OCI-LY7 (cell line): Measurements from ENCODE around the gene NF2. TPM values are rescaled to one million over a fixed set of nuclear protein-coding genes. Genes with fewer than 3 reads are reported as not detected.
A peak's percentile ranks its signal among the peaks of the same experiment; 100 is the strongest.

Experiments
- BruUV-seq: library from RNA; stranded (reverse); fragments of 400-500 nt; replicated peaks from 2 replicates; lab custom pipeline; 2021; lab: Mats Ljungman, UMichigan
- CTCF ChIA-PET: fragments of 300-600 bp; sonication (Branson Sonifier 250); formaldehyde crosslinking; loops from one replicate; lab custom pipeline; 2022; ENCODE audit warnings: antibody characterized with exemption; ENCODE audit not compliant: unreplicated experiment; lab: Charles Lee
- POLR2A ChIA-PET: fragments of 300-600 bp; sonication (Branson Sonifier 250); formaldehyde crosslinking; loops from one replicate; lab custom pipeline; 2022; ENCODE audit warnings: antibody characterized with exemption; lab: Charles Lee
- DNase-seq: peaks from one replicate; pipeline ENCODE4 v3.0.0-alpha.2; 2015; ENCODE audit warnings: low spot score
- H2AFZ ChIP-seq: fragments of 200-600 bp; sonication (generic), shearing (Covaris generic); 2 replicates; pipeline ENCODE4 v1.6.1; 2014; ENCODE audit warnings: mild to moderate bottlenecking, antibody characterized with exemption, low read length, moderate library complexity
- H3K27ac ChIP-seq: fragments of 200-600 bp; sonication (generic); 2 replicates; pipeline ENCODE4 v1.5.1; 2014; ENCODE audit warnings: mixed run types, low read depth, mild to moderate bottlenecking, moderate library complexity, low read length, inconsistent platforms; ENCODE audit not compliant: poor library complexity, severe bottlenecking
- H3K36me3 ChIP-seq: fragments of 200-600 bp; sonication (generic); 2 replicates; pipeline ENCODE4 v1.6.1; 2014; ENCODE audit warnings: mild to moderate bottlenecking, antibody characterized with exemption, low read length, moderate library complexity, mixed read lengths; ENCODE audit not compliant: insufficient read depth
- H3K4me1 ChIP-seq: fragments of 200-600 bp; sonication (generic); 2 replicates; pipeline ENCODE4 v1.5.1; 2014; ENCODE audit warnings: mild to moderate bottlenecking, low read length; ENCODE audit not compliant: insufficient read depth, poor library complexity, severe bottlenecking
- H3K4me2 ChIP-seq: fragments of 200-600 bp; sonication (generic); 2 replicates; pipeline ENCODE4 v1.6.1; 2014; ENCODE audit warnings: mild to moderate bottlenecking, low read length
- H3K4me3 ChIP-seq: fragments of 200-600 bp; sonication (generic); 2 replicates; pipeline ENCODE4 v1.5.1; 2014; ENCODE audit warnings: mild to moderate bottlenecking, low read depth, low read length; ENCODE audit not compliant: poor library complexity, severe bottlenecking
- H3K79me2 ChIP-seq: fragments of 200-600 bp; sonication (generic); 2 replicates; pipeline ENCODE4 v1.6.1; 2016; ENCODE audit warnings: low read depth, mild to moderate bottlenecking, low read length, moderate library complexity, mixed read lengths; ENCODE audit not compliant: insufficient read depth
- H3K9me2 ChIP-seq: fragments of 200-600 bp; sonication (generic); 2 replicates; pipeline ENCODE4 v1.6.1; 2016; ENCODE audit warnings: mild to moderate bottlenecking, low read length, mixed read lengths; ENCODE audit not compliant: insufficient read depth
- H3K9me3 ChIP-seq: fragments of 200-600 bp; sonication (generic); 2 replicates; pipeline ENCODE4 v1.6.1; 2014; ENCODE audit warnings: mild to moderate bottlenecking, mixed run types, low read length, mixed read lengths
- H4K20me1 ChIP-seq: fragments of 200-600 bp; sonication (generic); 2 replicates; pipeline ENCODE4 v1.6.1; 2014; ENCODE audit warnings: mild to moderate bottlenecking, antibody characterized with exemption, low read length, moderate library complexity, mixed read lengths; ENCODE audit not compliant: insufficient read depth
- CTCF ChIP-seq: fragments of 200-600 bp; sonication (generic); conservative IDR thresholded peaks from 2 replicates; pipeline ENCODE4 v1.5.1; 2014; ENCODE audit warnings: mild to moderate bottlenecking, antibody characterized with exemption, low read length, moderate library complexity, mixed read lengths
- EZH2phosphoT487 ChIP-seq: fragments of 200-600 bp; sonication (generic); IDR thresholded peaks from 2 replicates; pipeline ENCODE4 v1.6.1; 2018; ENCODE audit warnings: low read depth, borderline replicate concordance, mild to moderate bottlenecking, mixed run types, antibody characterized with exemption, low read length, moderate library complexity, mixed read lengths
- intact Hi-C: fragments of 100-400 bp; cut with micrococcal nuclease; formaldehyde crosslinking; loops from one replicate; pipeline ENCODE4 v1.10.0; 2022; ENCODE audit not compliant: unreplicated experiment
- total RNA-seq, 2 experiments: library from RNA; depleted of rRNA in 1 of 2; stranded (reverse); fragments of >200 nt in 1 of 2; shearing (Covaris generic) in 1 of 2; gene quantifications; 2 replicates each; pipeline ENCODE4 v1.2.3, GENCODE V29; 2014 to 2022

Gene NF2
- total RNA-seq, 2 experiments from 2014 or later, result 22.2 to 34.8 TPM

DNA sequence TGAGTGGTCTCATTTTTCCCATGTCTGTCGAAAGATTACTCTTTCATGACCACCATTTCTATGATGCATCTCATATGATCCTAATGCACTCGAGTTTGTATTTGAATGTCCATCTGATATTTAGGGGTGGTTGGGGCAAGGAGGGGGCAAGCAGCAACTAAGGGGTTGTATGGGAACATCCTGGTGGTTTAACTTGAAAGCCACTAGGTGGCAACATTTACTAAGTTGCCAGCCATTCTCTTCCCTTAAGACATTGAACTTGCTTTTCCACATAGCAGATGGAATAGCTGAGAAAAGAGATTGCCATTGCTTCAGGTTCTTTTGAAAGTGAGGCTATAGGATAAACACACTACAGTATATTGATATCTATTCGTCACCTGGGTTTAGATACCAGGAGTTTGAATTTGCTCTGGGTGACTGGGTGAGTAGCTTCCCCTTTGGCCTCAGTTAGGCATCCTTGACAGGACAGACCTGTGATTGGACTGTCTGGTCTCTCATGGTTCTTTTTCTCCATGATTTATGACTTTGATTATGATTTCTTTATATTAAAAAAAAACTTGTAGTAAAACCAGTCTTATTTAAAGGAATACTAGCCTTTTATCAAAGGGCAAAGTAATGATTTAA lies 32.4 kb downstream of the NF2 start:
- TF ChIP-seq CTCF, result peak; percentile 92
- no peak for TF ChIP-seq EZH2phosphoT487
- Histone ChIP-seq H3K36me3 (peaks cover 20% of the 10 kb centered on the region), H2AFZ (no peak overlapping the region), H3K4me3 (no peak overlapping the region), H3K9me3 (no peaks in the 10 kb centered on the region), H3K4me1 (no peaks in the 10 kb centered on the region), H3K4me2 (no peak overlapping the region), H3K79me2 (no peaks in the 10 kb centered on the region), H4K20me1 (no peaks in the 10 kb centered on the region), H3K27ac (no peak overlapping the region), H3K9me2 (no peaks in the 10 kb centered on the region)
- POLR2A ChIA-PET, result interaction anchor here (1.2 kb wide), 1 partner anchor 368 kb away, joined by 3 read pairs; no protein-coding TSS in a partner anchor
- intact Hi-C loops, result loop anchor here (2.0 to 5.0 kb wide), 2 partner anchors 371 to 453 kb away; no protein-coding TSS in a partner anchor
- peak; percentile 58 for DNase-seq
- no TSS peak for BruUV-seq
- CTCF ChIA-PET, result interaction anchor here (0.6 to 1.1 kb wide), 2 partner anchors 9 to 453 kb away, joined by 3 read pairs; no protein-coding TSS in a partner anchor

DNA sequence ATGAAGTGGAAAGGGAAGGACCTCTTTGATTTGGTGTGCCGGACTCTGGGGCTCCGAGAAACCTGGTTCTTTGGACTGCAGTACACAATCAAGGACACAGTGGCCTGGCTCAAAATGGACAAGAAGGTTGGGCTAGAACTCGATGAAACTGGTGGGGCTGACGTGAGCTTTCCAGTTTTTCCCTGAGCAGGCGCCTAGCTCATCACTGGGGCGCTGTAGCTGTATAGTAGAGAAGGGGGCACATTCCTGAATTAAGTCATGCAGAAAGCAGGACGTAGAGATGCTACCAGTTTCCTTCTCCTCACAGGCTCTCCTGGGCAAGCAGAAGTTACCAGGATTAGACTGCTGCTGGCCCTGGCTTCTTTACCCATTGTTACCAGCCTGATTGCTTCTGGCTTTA lies 33.3 kb downstream of the NF2 start:
- intact Hi-C loops, result loop anchor here (5.0 kb wide), 1 partner anchor 371 kb away; no protein-coding TSS in a partner anchor
- H3K9me2 ChIP-seq, result no peaks in the 10 kb centered on the region
- no peaks in the 10 kb centered on the region for H3K79me2 ChIP-seq
- peaks cover 23% of the 10 kb centered on the region for H3K36me3 ChIP-seq
- H3K4me1 ChIP-seq, result no peaks in the 10 kb centered on the region
- no peak overlapping the region for H3K27ac ChIP-seq
- H2AFZ ChIP-seq, result no peak overlapping the region
- H3K4me2 ChIP-seq, result no peak overlapping the region
- no peak for TF ChIP-seq CTCF
- POLR2A ChIA-PET, result interaction anchor here (1.2 kb wide), 1 partner anchor 367 kb away, joined by 3 read pairs; no protein-coding TSS in a partner anchor
- H3K4me3 ChIP-seq, result no peak overlapping the region
- BruUV-seq, result no TSS peak
- H3K9me3 ChIP-seq, result no peaks in the 10 kb centered on the region
- CTCF ChIA-PET, result interaction anchor here (0.6 to 1.1 kb wide), 2 partner anchors 10 to 452 kb away, joined by 3 read pairs; no protein-coding TSS in a partner anchor
- H4K20me1 ChIP-seq, result no peaks in the 10 kb centered on the region
- no peak for DNase-seq

- TF ChIP-seq EZH2phosphoT487, result no peak
- no peak for TF ChIP-seq CTCF
- no peak overlapping the region for H3K27ac ChIP-seq
- BruUV-seq, result no TSS peak
- no peaks in the 10 kb centered on the region for H3K9me3 ChIP-seq
- H4K20me1 ChIP-seq, result no peaks in the 10 kb centered on the region
- H3K4me3 ChIP-seq, result no peak overlapping the region
- no peak overlapping the region for H3K4me2 ChIP-seq
- no peaks in the 10 kb centered on the region for H3K79me2 ChIP-seq
- no peaks in the 10 kb centered on the region for H3K4me1 ChIP-seq
- ChIA-PET CTCF (no interaction called here), POLR2A (no interaction called here)
- H3K36me3 ChIP-seq, result peaks cover 28% of the 10 kb centered on the region
- H2AFZ ChIP-seq, result no peak overlapping the region
- intact Hi-C loops, result loop anchor here (5.0 kb wide), 1 partner anchor 370 kb away; no protein-coding TSS in a partner anchor
- DNase-seq, result no peak
- no peaks in the 10 kb centered on the region for H3K9me2 ChIP-seq
Measured at GRCh38 chr22:29637181-29637580, 33.7 kb downstream of the NF2 start.
